Stomach (tissue), 9 donors: ENCODE results near the gene NCOA6. TPM values are rescaled to one million over a fixed set of nuclear protein-coding genes. Genes with fewer than 3 reads are reported as not detected.

Source experiments
- DNase-seq, 2 donors: peaks; one replicate each; pipeline versions ENCODE4 v3.0.0 to v3.0.0-alpha.2; 2013 to 2019
- H3K27ac ChIP-seq, 5 donors: fragments of 200-600 bp in 4 of 5; sonication (generic) in 4 of 5; one replicate each; pipeline ENCODE4 v1.5.1; 2013 to 2019; ENCODE audit warnings: mild to moderate bottlenecking in 1 of 5, moderate library complexity in 1 of 5
- H3K27me3 ChIP-seq, 3 donors: fragments of 200-600 bp; sonication (generic); one replicate each; pipeline ENCODE4 v1.5.1; 2017 to 2019; ENCODE audit warnings: mixed run types in 1 of 3
- H3K36me3 ChIP-seq, 4 donors: fragments of 200-600 bp; sonication (generic); 1 replicate in 3 of 4; 2 replicates in 1 of 4; pipeline ENCODE4 v1.5.1; 2016 to 2019
- H3K4me1 ChIP-seq, 4 donors: fragments of 200-600 bp; sonication (generic); one replicate each; pipeline ENCODE4 v1.5.1; 2016 to 2019
- H3K4me3 ChIP-seq, 4 donors: fragments of 200-600 bp; sonication (generic) in 3 of 4; one replicate each; pipeline ENCODE4 v1.5.1; 2016 to 2019; ENCODE audit warnings: mild to moderate bottlenecking in 1 of 4
- H3K9me3 ChIP-seq, 4 donors: fragments of 200-600 bp; sonication (generic); one replicate each; pipeline ENCODE4 v1.5.1; 2016 to 2019
- CTCF ChIP-seq, 7 experiments: fragments of 450-650 bp in 4 of 7; fragments of 200-600 bp in 3 of 7; sonication (generic) in 3 of 7; IDR thresholded peaks; one replicate each; pipeline ENCODE4 v1.5.1; 2016 to 2019; ENCODE audit warnings: antibody characterized with exemption in 7 of 7, control low read depth in 2 of 7, mild to moderate bottlenecking in 1 of 7
- EP300 ChIP-seq: sonication (generic); formaldehyde crosslinking; IDR thresholded peaks from one replicate; pipeline ENCODE4 v1.6.1; 2017; ENCODE audit warnings: antibody characterized with exemption
- POLR2A ChIP-seq, 4 donors: fragments of 450-650 bp; IDR thresholded peaks; one replicate each; pipeline ENCODE4 v1.6.1; 2016; ENCODE audit warnings: antibody characterized with exemption in 4 of 4, control low read depth in 2 of 4, mild to moderate bottlenecking in 1 of 4, moderate library complexity in 1 of 4
- POLR2AphosphoS5 ChIP-seq, 3 donors: sonication (generic); formaldehyde crosslinking; IDR thresholded peaks; one replicate each; pipeline ENCODE4 v1.6.1; 2016; ENCODE audit warnings: antibody characterized with exemption in 3 of 3
- WGBS, 5 donors: extraction: QIAGEN DNeasy Blood & Tissue Kit in 3 of 5; methylation state at CpG; one replicate each; pipeline versions ENCODE4 v1.1.5 to v1.1.7; 2013 to 2018; 5-methylcytosine and 5-hydroxymethylcytosine counted together
- intact Hi-C: fragments of 100-400 bp; cut with DNase I; formaldehyde crosslinking; loops from one replicate; pipeline ENCODE4 v1.15.1; 2023; ENCODE audit warnings: low total_unique reads
- polyA plus RNA-seq, 3 donors: library from polyadenylated mRNA; stranded (reverse); fragments of 200-250 nt; gene quantifications; one replicate each; pipeline ENCODE4 v1.2.3, GENCODE V29; 2013
- total RNA-seq, 5 donors: library from RNA; depleted of rRNA; stranded (reverse); fragments of >200 nt; gene quantifications; one replicate each; pipeline versions ENCODE4 v1.1.0 to v1.2.3, GENCODE V29; 2014 to 2016
- donor health status: healthy with polysubstance abuse.
- donor health status: Bipolar disorder and iron deficiency.
- donor health status: healthy.

NCOA6 gene
- total and polyA plus RNA-seq, 8 donors: 9.7 to 63.8 (median 20.7) TPM

GRCh38 chr20:34680586-34681175 is 144.8 kb downstream of the NCOA6 start:
- no peak for DNase-seq
- intact Hi-C loops: no loop called here
- H3K36me3 ChIP-seq: no peaks in the 10 kb centered on the region
- H3K27me3 ChIP-seq: no peaks in the 10 kb centered on the region
- H3K4me3 ChIP-seq: no peak overlapping the region
- H3K9me3 ChIP-seq: no peaks in the 10 kb centered on the region
- peaks cover 3 to 16% (median 15%) of the 10 kb centered on the region in 4 donors for H3K4me1 ChIP-seq
- H3K27ac ChIP-seq: no peak overlapping the region
- TF ChIP-seq POLR2AphosphoS5 (IDR thresholded peaks at IDR 0.05): no peak
- no peak for TF ChIP-seq POLR2A (IDR thresholded peaks at IDR 0.05)
- TF ChIP-seq CTCF (IDR thresholded peaks at IDR 0.05): no peak
- no peak for TF ChIP-seq EP300

DNA sequence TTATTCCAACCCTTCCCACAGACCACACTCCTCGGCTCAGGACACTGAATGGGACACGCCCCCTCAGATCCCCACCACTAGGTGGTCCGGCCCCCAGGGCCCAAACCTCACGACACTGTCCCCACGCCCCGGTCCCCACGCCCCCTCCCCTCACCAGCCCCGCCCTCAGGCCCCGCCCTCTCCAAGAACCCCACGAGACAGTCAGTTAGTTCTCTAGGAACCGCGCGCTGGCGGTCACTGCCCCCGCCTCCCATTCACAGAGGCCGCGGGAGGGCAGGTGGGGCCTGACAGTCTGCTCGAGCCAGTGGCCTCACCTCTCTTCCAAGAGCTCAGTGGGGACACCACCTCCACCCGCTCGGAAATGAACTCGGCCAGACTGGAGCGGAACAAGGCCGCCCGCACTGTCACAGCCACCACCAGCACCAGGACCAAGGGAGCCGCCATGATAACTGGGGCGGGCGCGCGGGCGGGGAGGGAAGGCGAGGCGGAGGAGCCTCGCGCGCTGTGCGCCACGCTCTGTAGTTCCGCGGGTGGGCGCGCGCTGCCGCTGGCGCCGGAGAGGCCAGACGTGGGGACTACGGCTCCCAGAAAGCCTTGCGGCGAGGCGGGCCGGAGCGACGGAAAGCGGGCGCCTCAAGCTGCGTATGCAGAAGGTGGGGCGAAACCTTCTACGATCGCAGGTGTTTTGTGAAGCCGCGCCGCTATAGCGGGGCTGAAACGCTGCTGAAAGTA is 148.6 kb downstream of the NCOA6 start, which contains the start of gene PIGU:
PIGU (minus strand) TSS at position 451 of the 732 bp plus-strand sequence; CDS start at position 444, 7 bp downstream.
- Histone ChIP-seq H3K4me3 (peak within 1 kb of the TSS; percentile 68 to 99 (median 84)), H3K9me3 (no peaks in the 10 kb centered on the region), H3K27me3 (no peaks in the 10 kb centered on the region), H3K4me1 (peaks cover 3 to 19% (median 18%) of the 10 kb centered on the region in 4 donors), H3K27ac (peak within 1 kb of the TSS; percentile 69 to 86 (median 77)), H3K36me3 (no peaks in the 10 kb centered on the region)
- intact Hi-C loops: no loop called here
- WGBS, 5 donors: 0 to 1% (median 0%) methylated on average over 27 to 64 of the region's 64 CpGs
- DNase-seq: peak; percentile 97 to 99
- TF ChIP-seq EP300: no peak
- TF ChIP-seq POLR2A (IDR thresholded peaks at IDR 0.05): no peak
- peak; percentile 78 to 95 (median 84) for TF ChIP-seq POLR2AphosphoS5 (IDR thresholded peaks at IDR 0.05)
- peak in 3 of 7 experiments; percentile 26 to 53 (median 31) for TF ChIP-seq CTCF (IDR thresholded peaks at IDR 0.05)

GRCh38 chr20:34675993-34676641 is 149.3 kb downstream of the NCOA6 start:
- no peak for TF ChIP-seq POLR2A (IDR thresholded peaks at IDR 0.05)
- WGBS, 5 donors: 0 to 1% (median 1%) methylated on average over 14 of the region's 14 CpGs
- Histone ChIP-seq H3K27ac (peak overlapping the region; percentile 58 to 86 (median 77)), H3K27me3 (no peaks in the 10 kb centered on the region), H3K4me3 (peak overlapping the region; percentile 68 to 99 (median 84)), H3K4me1 (peaks cover 3 to 19% (median 18%) of the 10 kb centered on the region in 4 donors), H3K9me3 (no peaks in the 10 kb centered on the region), H3K36me3 (no peaks in the 10 kb centered on the region)
- no peak for DNase-seq
- intact Hi-C loops: no loop called here

DNA sequence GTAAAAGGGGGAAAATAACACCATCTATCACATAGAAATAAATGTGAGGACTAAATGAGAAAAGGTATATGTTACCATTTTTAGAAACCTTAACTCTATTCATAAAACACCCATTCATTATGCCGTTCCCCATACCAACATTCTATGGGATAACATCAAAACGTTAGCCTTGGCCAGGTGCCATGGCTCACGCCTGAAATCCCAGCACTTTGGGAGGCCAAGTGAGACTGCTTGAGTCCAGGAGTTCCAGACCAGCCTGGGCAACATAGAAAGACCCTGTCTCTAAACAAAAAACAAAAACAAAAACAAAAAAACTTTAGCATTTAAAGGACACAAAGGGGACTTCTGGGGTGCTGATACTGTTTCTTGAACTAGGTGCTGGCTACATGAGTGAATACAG is 149.9 kb downstream of the NCOA6 start:
- 20 to 28% (median 21%) methylated on average over 3 of the region's 3 CpGs for WGBS, 5 donors
- Histone ChIP-seq H3K4me1 (peaks cover 3 to 19% (median 18%) of the 10 kb centered on the region in 4 donors), H3K9me3 (no peaks in the 10 kb centered on the region), H3K27me3 (no peaks in the 10 kb centered on the region), H3K36me3 (no peaks in the 10 kb centered on the region), H3K27ac (no peak overlapping the region), H3K4me3 (peak overlapping the region in 1 of 4 donors; percentile 99)
- intact Hi-C loops: no loop called here
- no peak for DNase-seq
- TF ChIP-seq EP300 (no peak), POLR2A (IDR thresholded peaks at IDR 0.05) (no peak), CTCF (IDR thresholded peaks at IDR 0.05) (no peak)
